ENCODE results near the gene INTS15.

INTS15 gene

GRCh38 chr7:6651851-6652445 lies 62.1 kb downstream of the INTS15 start:
- TF ChIP-seq TEAD4 (IDR thresholded peaks at IDR 0.05) (no peak), TCF12 (IDR thresholded peaks at IDR 0.05; ENCODE audit: low read depth) (no peak), CREB1 (IDR thresholded peaks at IDR 0.05; ENCODE audit: low read depth) (no peak), FOXM1 (IDR thresholded peaks at IDR 0.05; ENCODE audit: borderline replicate concordance, low read depth) (no peak), RAD21 (IDR thresholded peaks at IDR 0.05; ENCODE audit: low read depth) (no peak), EGR1 (IDR thresholded peaks at IDR 0.05) (no peak), NFIC (IDR thresholded peaks at IDR 0.05) (no peak), CEBPB (IDR thresholded peaks at IDR 0.05) (no peak)

GRCh38 chr7:6652446-6653011 lies 62.7 kb downstream of the INTS15 start:
- TF ChIP-seq MAX (IDR thresholded peaks at IDR 0.05) (no peak), ZBTB7A (IDR thresholded peaks at IDR 0.05; ENCODE audit: low read depth) (no peak), REST (IDR thresholded peaks at IDR 0.05; ENCODE audit: low read depth) (no peak), CEBPB (IDR thresholded peaks at IDR 0.05) (no peak), TCF12 (IDR thresholded peaks at IDR 0.05; ENCODE audit: low read depth) (no peak), YY1 (IDR thresholded peaks at IDR 0.05; ENCODE audit: low read depth) (no peak), EGR1 (IDR thresholded peaks at IDR 0.05) (no peak), TEAD4 (IDR thresholded peaks at IDR 0.05) (no peak), NFIC (IDR thresholded peaks at IDR 0.05) (no peak), RAD21 (IDR thresholded peaks at IDR 0.05; ENCODE audit: low read depth) (no peak), CREB1 (IDR thresholded peaks at IDR 0.05; ENCODE audit: low read depth) (no peak), EP300 (IDR thresholded peaks at IDR 0.05; ENCODE audit: borderline replicate concordance) (no peak)

- TF ChIP-seq EGR1 (IDR thresholded peaks at IDR 0.05), result no peak
- TF ChIP-seq RAD21 (IDR thresholded peaks at IDR 0.05; ENCODE audit: low read depth), result no peak
- no peak for TF ChIP-seq TAF1 (IDR thresholded peaks at IDR 0.05; ENCODE audit: low read depth)
- no peak for TF ChIP-seq CREB1 (IDR thresholded peaks at IDR 0.05; ENCODE audit: low read depth)
- no peak for TF ChIP-seq FOXM1 (IDR thresholded peaks at IDR 0.05; ENCODE audit: borderline replicate concordance, low read depth)
- no peak for TF ChIP-seq YY1 (IDR thresholded peaks at IDR 0.05; ENCODE audit: low read depth)
- no peak for TF ChIP-seq NFIC (IDR thresholded peaks at IDR 0.05)
- TF ChIP-seq REST (IDR thresholded peaks at IDR 0.05; ENCODE audit: low read depth), result no peak
- no peak for TF ChIP-seq USF1 (IDR thresholded peaks at IDR 0.05)
- TF ChIP-seq MAX (IDR thresholded peaks at IDR 0.05), result no peak
- no peak for TF ChIP-seq TCF12 (IDR thresholded peaks at IDR 0.05; ENCODE audit: low read depth)
- TF ChIP-seq EP300 (IDR thresholded peaks at IDR 0.05; ENCODE audit: borderline replicate concordance), result no peak
- TF ChIP-seq CEBPB (IDR thresholded peaks at IDR 0.05), result no peak
- no peak for TF ChIP-seq TEAD4 (IDR thresholded peaks at IDR 0.05)
- no peak for TF ChIP-seq ZBTB7A (IDR thresholded peaks at IDR 0.05; ENCODE audit: low read depth)
These were observed 63.5 kb downstream of the INTS15 start for GRCh38 chr7:6653071-6654003.

GRCh38 chr7:6654113-6654841 lies 64.5 kb downstream of the INTS15 start:
- no peak for TF ChIP-seq ZBTB7A (IDR thresholded peaks at IDR 0.05; ENCODE audit: low read depth)
- TF ChIP-seq RAD21 (IDR thresholded peaks at IDR 0.05; ENCODE audit: low read depth), result no peak
- TF ChIP-seq FOXM1 (IDR thresholded peaks at IDR 0.05; ENCODE audit: borderline replicate concordance, low read depth), result no peak
- no peak for TF ChIP-seq YY1 (IDR thresholded peaks at IDR 0.05; ENCODE audit: low read depth)
- TF ChIP-seq TAF1 (IDR thresholded peaks at IDR 0.05; ENCODE audit: low read depth), result no peak
- TF ChIP-seq USF1 (IDR thresholded peaks at IDR 0.05), result no peak
- no peak for TF ChIP-seq TCF12 (IDR thresholded peaks at IDR 0.05; ENCODE audit: low read depth)
- TF ChIP-seq TEAD4 (IDR thresholded peaks at IDR 0.05), result no peak
- TF ChIP-seq REST (IDR thresholded peaks at IDR 0.05; ENCODE audit: low read depth), result no peak
- no peak for TF ChIP-seq EP300 (IDR thresholded peaks at IDR 0.05; ENCODE audit: borderline replicate concordance)
- TF ChIP-seq CEBPB (IDR thresholded peaks at IDR 0.05), result no peak
- no peak for TF ChIP-seq EGR1 (IDR thresholded peaks at IDR 0.05)
- no peak for TF ChIP-seq NFIC (IDR thresholded peaks at IDR 0.05)
- no peak for TF ChIP-seq MAX (IDR thresholded peaks at IDR 0.05)
- TF ChIP-seq CREB1 (IDR thresholded peaks at IDR 0.05; ENCODE audit: low read depth), result no peak
